Measurements from ENCODE around the gene RENBP. TPM values are rescaled to one million over a fixed set of nuclear protein-coding genes. Genes with fewer than 3 reads are reported as not detected.
A peak's percentile ranks its signal among the peaks of the same experiment; 100 is the strongest.

Gene RENBP
- total and polyA plus RNA-seq, 4 donors: 16.6 to 90.8 (median 62.0) TPM

DNA sequence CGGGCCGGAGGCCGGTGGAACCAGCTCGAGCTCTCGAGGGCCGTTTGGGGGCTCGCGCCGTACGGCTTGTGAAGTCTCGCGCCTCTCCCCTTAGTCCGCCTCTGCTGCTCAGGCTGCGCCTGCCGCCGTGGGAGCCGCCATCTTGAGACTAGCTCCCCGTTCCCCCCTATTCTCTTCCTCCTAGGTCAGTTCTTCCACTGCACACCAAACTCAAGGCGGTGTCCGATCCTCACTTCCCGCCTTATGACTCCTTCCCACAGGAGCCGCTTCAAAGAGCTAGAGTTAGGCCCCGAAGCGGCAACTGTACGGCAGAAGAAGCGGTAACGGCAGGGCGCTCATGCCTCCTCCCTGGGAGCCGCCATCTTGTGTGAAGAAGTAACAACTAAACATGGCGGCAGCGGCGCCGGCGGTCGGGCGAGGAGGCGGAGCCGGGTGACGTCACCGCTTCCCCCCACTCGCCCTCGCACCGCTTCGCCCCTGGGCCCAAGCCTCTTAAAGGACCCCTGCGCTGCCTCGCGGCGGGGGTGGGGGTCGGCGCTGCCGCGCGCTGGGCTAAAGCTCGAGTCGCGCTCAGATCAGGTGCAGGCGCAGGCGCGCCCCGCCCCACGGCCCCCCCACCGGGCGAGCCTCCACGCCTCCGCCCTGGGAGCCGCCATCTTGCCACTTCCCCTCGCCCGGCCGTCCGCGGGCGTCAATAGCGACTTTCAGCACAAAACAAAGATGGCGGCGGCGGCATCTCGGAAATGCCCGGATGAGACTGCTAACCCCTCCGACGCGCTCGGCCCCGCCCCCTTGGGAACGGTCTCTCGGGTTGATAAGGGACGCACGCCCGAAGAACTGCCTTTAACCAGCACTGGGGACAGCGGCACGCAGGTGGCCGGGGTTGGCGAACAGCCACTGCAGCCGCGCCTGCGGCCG lies 27.3 kb upstream of the RENBP start, which contains the start of gene HCFC1:
Gene HCFC1 (minus strand): TSS at position 369 of the 918 bp plus-strand sequence. CDS start 978 bp downstream, outside the sequence.
- TF ChIP-seq, protein P1, sequence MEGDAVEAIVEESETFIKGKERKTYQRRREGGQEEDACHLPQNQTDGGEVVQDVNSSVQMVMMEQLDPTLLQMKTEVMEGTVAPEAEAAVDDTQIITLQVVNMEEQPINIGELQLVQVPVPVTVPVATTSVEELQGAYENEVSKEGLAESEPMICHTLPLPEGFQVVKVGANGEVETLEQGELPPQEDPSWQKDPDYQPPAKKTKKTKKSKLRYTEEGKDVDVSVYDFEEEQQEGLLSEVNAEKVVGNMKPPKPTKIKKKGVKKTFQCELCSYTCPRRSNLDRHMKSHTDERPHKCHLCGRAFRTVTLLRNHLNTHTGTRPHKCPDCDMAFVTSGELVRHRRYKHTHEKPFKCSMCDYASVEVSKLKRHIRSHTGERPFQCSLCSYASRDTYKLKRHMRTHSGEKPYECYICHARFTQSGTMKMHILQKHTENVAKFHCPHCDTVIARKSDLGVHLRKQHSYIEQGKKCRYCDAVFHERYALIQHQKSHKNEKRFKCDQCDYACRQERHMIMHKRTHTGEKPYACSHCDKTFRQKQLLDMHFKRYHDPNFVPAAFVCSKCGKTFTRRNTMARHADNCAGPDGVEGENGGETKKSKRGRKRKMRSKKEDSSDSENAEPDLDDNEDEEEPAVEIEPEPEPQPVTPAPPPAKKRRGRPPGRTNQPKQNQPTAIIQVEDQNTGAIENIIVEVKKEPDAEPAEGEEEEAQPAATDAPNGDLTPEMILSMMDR (IDR thresholded peaks at IDR 0.05; ENCODE audit: control extremely low read depth, extremely low read depth): no peak
- peak within 1 kb of the TSS; percentile 85 for H3K4me3 ChIP-seq
- peaks cover 0 to 4% (median 0%) of the 10 kb centered on the region in 4 donors for H3K9me3 ChIP-seq (ENCODE audit: control insufficient read depth in 4 of 4, insufficient read depth in 3 of 4, low read length in 3 of 4)
- H3K36me3 ChIP-seq (ENCODE audit: control insufficient read depth in 4 of 4, insufficient read depth in 4 of 4, low read length in 4 of 4): peaks cover 0 to 6% (median 0%) of the 10 kb centered on the region in 4 donors
- peak within 1 kb of the TSS; percentile 95 to 99 for H3K9ac ChIP-seq (ENCODE audit: insufficient read depth in 1 of 2, low read length in 2 of 2)
- H3K27ac ChIP-seq (ENCODE audit: low read depth in 1 of 2, low read length in 1 of 2): peak within 1 kb of the TSS; percentile 88 to 98
- WGBS, 2 donors: 1 to 6% methylated on average over 32 to 96 of the region's 96 CpGs
- H3K27me3 ChIP-seq (ENCODE audit: control insufficient read depth in 3 of 3, insufficient read depth in 3 of 3, low read length in 2 of 3): no peaks in the 10 kb centered on the region
- peaks cover 0 to 45% (median 10%) of the 10 kb centered on the region in 5 donors for H3K4me1 ChIP-seq (ENCODE audit: control insufficient read depth in 5 of 5, insufficient read depth in 5 of 5, low read length in 5 of 5)
- DNase-seq (peak; percentile 96 to 97 (median 96)), ATAC-seq (ENCODE audit: insufficient read depth, low FRiP score) (peak; percentile 74)

DNA sequence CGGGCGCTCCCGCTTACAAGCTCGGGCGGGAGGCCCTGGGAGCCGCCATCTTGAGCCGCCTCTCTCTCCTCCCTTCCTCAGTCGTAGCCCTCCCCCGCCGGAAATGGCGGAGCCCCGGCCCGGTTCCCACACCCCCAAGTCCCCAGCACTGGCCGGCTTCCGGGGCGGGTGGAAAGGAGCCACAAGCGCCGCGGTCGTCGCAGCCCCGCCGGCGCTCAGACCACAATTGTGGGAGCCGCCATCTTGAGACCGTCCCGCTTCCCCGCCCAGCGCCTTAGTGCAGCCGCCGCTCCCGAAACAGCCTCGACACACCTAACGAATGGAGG lies 26.6 kb upstream of the RENBP start:
- DNase-seq (peak; percentile 87 to 93 (median 91)), ATAC-seq (ENCODE audit: insufficient read depth, low FRiP score) (peak; percentile 57)
- peaks cover 0 to 4% (median 0%) of the 10 kb centered on the region in 4 donors for H3K9me3 ChIP-seq (ENCODE audit: control insufficient read depth in 4 of 4, insufficient read depth in 3 of 4, low read length in 3 of 4)
- TF ChIP-seq, protein P1 (IDR thresholded peaks at IDR 0.05; ENCODE audit: control extremely low read depth, extremely low read depth): no peak
- peak overlapping the region; percentile 85 for H3K4me3 ChIP-seq
- WGBS, 2 donors: 0 to 7% methylated on average over 11 to 34 of the region's 34 CpGs
- peak overlapping the region; percentile 88 to 98 for H3K27ac ChIP-seq (ENCODE audit: low read depth in 1 of 2, low read length in 1 of 2)
- peak overlapping the region; percentile 95 to 99 for H3K9ac ChIP-seq (ENCODE audit: insufficient read depth in 1 of 2, low read length in 2 of 2)
- H3K4me1 ChIP-seq (ENCODE audit: control insufficient read depth in 5 of 5, insufficient read depth in 5 of 5, low read length in 5 of 5): peaks cover 0 to 45% (median 10%) of the 10 kb centered on the region in 5 donors
- H3K27me3 ChIP-seq (ENCODE audit: control insufficient read depth in 3 of 3, insufficient read depth in 3 of 3, low read length in 2 of 3): no peaks in the 10 kb centered on the region
- H3K36me3 ChIP-seq (ENCODE audit: control insufficient read depth in 4 of 4, insufficient read depth in 4 of 4, low read length in 4 of 4): peaks cover 0 to 6% (median 0%) of the 10 kb centered on the region in 4 donors

DNA sequence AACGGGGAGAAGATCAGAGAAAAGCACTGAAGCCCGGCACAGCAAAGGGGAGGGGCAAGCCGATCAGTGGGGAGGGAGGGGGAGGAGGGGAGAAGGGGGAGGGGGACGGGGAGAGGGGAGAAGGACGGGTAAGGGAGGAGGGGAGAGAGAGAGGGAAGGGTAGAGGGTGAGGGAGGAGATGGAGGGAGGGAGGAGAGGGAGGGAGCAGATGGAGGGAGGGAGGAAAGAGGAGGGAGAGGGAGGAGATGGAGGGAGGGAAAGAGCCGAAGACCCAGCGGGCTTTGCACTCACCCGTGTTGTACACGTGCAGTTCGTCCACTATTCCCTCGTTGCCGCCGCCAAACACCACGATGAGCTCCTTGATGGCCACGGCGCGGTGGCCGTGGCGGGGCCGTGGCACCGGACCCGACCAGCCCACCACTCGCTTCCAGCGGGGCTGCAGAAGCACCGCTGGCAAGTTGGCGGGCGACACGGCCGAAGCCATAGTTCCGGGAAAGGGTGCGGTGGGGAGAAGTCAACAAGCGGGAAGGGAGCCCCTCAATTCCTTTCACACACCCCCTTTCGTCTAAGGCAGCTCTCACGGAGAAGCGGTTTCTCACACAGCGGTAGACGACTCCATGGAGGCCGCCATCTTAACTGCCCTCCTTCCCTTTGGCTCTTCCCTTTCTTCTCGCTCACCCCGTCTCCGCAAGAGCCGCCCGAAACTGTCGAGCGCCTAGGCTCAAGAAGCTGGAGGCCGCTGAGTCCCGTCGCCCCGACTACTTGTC lies 26.1 kb upstream of the RENBP start:
- WGBS, 2 donors: 1 to 10% methylated on average over 13 to 49 of the region's 49 CpGs
- Histone ChIP-seq H3K9ac (ENCODE audit: insufficient read depth in 1 of 2, low read length in 2 of 2) (peak overlapping the region; percentile 68 to 95), H3K27me3 (ENCODE audit: control insufficient read depth in 3 of 3, insufficient read depth in 3 of 3, low read length in 2 of 3) (no peaks in the 10 kb centered on the region), H3K4me3 (peak overlapping the region; percentile 85), H3K36me3 (ENCODE audit: control insufficient read depth in 4 of 4, insufficient read depth in 4 of 4, low read length in 4 of 4) (peaks cover 0 to 6% (median 0%) of the 10 kb centered on the region in 4 donors), H3K27ac (ENCODE audit: low read depth in 1 of 2, low read length in 1 of 2) (peak overlapping the region; percentile 88 to 98), H3K4me1 (ENCODE audit: control insufficient read depth in 5 of 5, insufficient read depth in 5 of 5, low read length in 5 of 5) (peaks cover 0 to 45% (median 10%) of the 10 kb centered on the region in 5 donors), H3K9me3 (ENCODE audit: control insufficient read depth in 4 of 4, insufficient read depth in 3 of 4, low read length in 3 of 4) (peaks cover 0 to 4% (median 0%) of the 10 kb centered on the region in 4 donors)
- DNase-seq (peak; percentile 72 to 88 (median 76)), ATAC-seq (ENCODE audit: insufficient read depth, low FRiP score) (no peak)
- TF ChIP-seq, protein P1 (IDR thresholded peaks at IDR 0.05; ENCODE audit: control extremely low read depth, extremely low read depth): no peak
